ENCODE measurements around the gene NMNAT1. TPM values are rescaled to one million over a fixed set of nuclear protein-coding genes. Genes with fewer than 3 reads are reported as not detected.

Gene NMNAT1
- total and polyA plus RNA-seq, 2 of the 8 experiments (the other 6 are each of a cell fraction or from before 2014, with no cell fraction given), result 2.0 to 2.5 TPM

DNA sequence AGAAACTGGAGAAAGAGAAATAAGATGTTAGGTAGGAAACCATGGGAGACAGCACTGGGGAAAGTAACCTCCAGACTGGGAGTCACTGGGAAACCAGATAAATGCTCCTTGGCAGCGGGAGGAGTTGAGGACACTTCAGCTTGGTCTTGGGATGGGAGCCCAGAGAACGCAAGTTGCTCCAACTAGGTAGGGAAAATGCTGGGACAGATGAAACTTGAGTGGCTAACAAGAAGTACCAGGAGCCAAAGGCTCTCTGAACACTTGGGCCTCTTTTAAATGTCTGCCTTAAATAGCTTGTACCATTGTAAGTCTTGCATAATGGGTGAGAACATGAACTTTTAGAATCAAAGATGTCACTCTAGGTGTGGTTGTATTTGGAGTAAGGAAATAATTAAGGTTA is 3.0 kb downstream of the NMNAT1 start:
- Histone ChIP-seq H4K91ac (replicated peaks; ENCODE audit: insufficient read length, low read length) (no peak overlapping the region), H3K4me1 (replicated peaks in 1 of 4; ENCODE audit: control insufficient read depth in 3 of 4, insufficient read depth in 4 of 4, low read length in 3 of 4) (peaks cover 0 to 4% (median 0%) of the 10 kb centered on the region in 4 experiments; a peak in 1 of 7 replicates), H3K36me3 (ENCODE audit: control insufficient read depth in 2 of 4, insufficient read depth in 4 of 4, low read length in 3 of 4) (no peaks in the 10 kb centered on the region), H3K4ac (replicated peaks; ENCODE audit: insufficient read length, low read depth, low read length) (no peak overlapping the region), H3K56ac (replicated peaks; ENCODE audit: insufficient read length, low read depth, low read length) (no peak overlapping the region), H3K18ac (ENCODE audit: extremely low read depth, low read length) (no peak overlapping the region), H2BK12ac (ENCODE audit: low read depth, low read length) (no peak overlapping the region), H3K79me1 (ENCODE audit: low read depth, low read length) (no peaks in the 10 kb centered on the region), H2AK5ac (ENCODE audit: low read depth, low read length) (no peak overlapping the region), H3K14ac (ENCODE audit: insufficient read length) (no peak overlapping the region), H3K27ac (ENCODE audit: low read depth, low read length) (no peak overlapping the region), H3K23ac (ENCODE audit: insufficient read length) (no peak overlapping the region), H2BK120ac (replicated peaks; ENCODE audit: low read depth, low read length) (no peak overlapping the region), H3K27me3 (replicated peaks in 1 of 4; ENCODE audit: control insufficient read depth in 3 of 4, extremely low read depth in 1 of 4, insufficient read depth in 3 of 4, low read length in 3 of 4) (no peaks in the 10 kb centered on the region), H2BK5ac (ENCODE audit: low read depth, low read length) (no peak overlapping the region), H3K4me2 (ENCODE audit: insufficient read depth in 1 of 2, low read depth in 2 of 2, low read length in 2 of 2) (no peak overlapping the region), H3K4me3 (ENCODE audit: extremely low read depth in 1 of 4, insufficient read depth in 2 of 4, low read depth in 3 of 4, low read length in 4 of 4) (no peak overlapping the region), H4K8ac (ENCODE audit: extremely low read depth, insufficient read depth, low read length) (no peak overlapping the region), H2BK20ac (ENCODE audit: low read length) (no peak overlapping the region), H3K23me2 (ENCODE audit: low read depth, low read length) (peaks cover 5% of the 10 kb centered on the region; the same call in 1 of the 2 replicates), H2BK15ac (ENCODE audit: low read length) (no peak overlapping the region), H2AFZ (ENCODE audit: low read length) (no peak overlapping the region), H3K9me3 (ENCODE audit: insufficient read depth in 2 of 2, low read depth in 1 of 2, low read length in 1 of 2) (no peaks in the 10 kb centered on the region), H3K9ac (replicated peaks in 1 of 4; ENCODE audit: extremely low read depth in 1 of 4, low read depth in 3 of 4, low read length in 3 of 4) (no peak overlapping the region), H3K79me2 (ENCODE audit: control insufficient read depth in 1 of 2, insufficient read depth in 2 of 2, low read length in 2 of 2) (no peaks in the 10 kb centered on the region), H4K20me1 (replicated peaks in 1 of 2; ENCODE audit: control insufficient read depth in 1 of 2, insufficient read depth in 2 of 2, low read length in 2 of 2) (no peaks in the 10 kb centered on the region), H4K5ac (ENCODE audit: insufficient read length, low read depth, low read length) (no peak overlapping the region)
- no peak for DNase-seq (ENCODE audit: low read depth in 1 of 2, low spot score in 2 of 2)
- CTCF ChIA-PET (ENCODE audit: partially characterized antibody), result interaction anchor here (1.5 to 2.4 kb wide), 2 partner anchors 71 to 88 kb away, joined by 5 to 7 read pairs; partner anchors contain the start of gene UBE4B
- POLR2A ChIA-PET (ENCODE audit: partially characterized antibody), result no interaction called here
- FAIRE-seq, result no peak
- WGBS, 2 experiments (ENCODE audit: extremely low coverage in 1 of 2, insufficient coverage in 1 of 2, insufficient read length in 1 of 2, insufficient replicate concordance in 2 of 2, low coverage in 1 of 2, low lambda C conversion rate in 2 of 2, missing lambda C conversion rate in 1 of 2), result 88% methylated on average over 2 of the region's 2 CpGs; no CpG with 5 or more reads in 1 of the 2 experiments
- TF ChIP-seq CBX8 (IDR thresholded peaks at IDR 0.05; ENCODE audit: borderline replicate concordance, low read depth, low read length), result no peak
- no peak for TF ChIP-seq CREB1 (IDR thresholded peaks at IDR 0.05)
- no peak for TF ChIP-seq TAF7 (optimal IDR thresholded peaks at IDR 0.05; ENCODE audit: borderline replicate concordance, low read depth, low read length)
- TF ChIP-seq KDM4A (IDR thresholded peaks at IDR 0.05; ENCODE audit: low read depth, low read length, severe bottlenecking), result no peak
- no peak for TF ChIP-seq GABPA (IDR thresholded peaks at IDR 0.05; ENCODE audit: borderline replicate concordance, insufficient read depth, low read length)
- TF ChIP-seq MAFK (IDR thresholded peaks at IDR 0.05; ENCODE audit: low read depth, low read length), result no peak
- TF ChIP-seq TBP (IDR thresholded peaks at IDR 0.05; ENCODE audit: low read depth, low read length), result no peak
- no peak for TF ChIP-seq SIX5 (IDR thresholded peaks at IDR 0.05; ENCODE audit: low read depth, low read length)
- TF ChIP-seq SAP30 (IDR thresholded peaks at IDR 0.05; ENCODE audit: insufficient read depth, insufficient replicate concordance, low read length), result no peak
- TF ChIP-seq SRF (IDR thresholded peaks at IDR 0.05; ENCODE audit: low read depth, low read length), result no peak
- TF ChIP-seq, protein P1, sequence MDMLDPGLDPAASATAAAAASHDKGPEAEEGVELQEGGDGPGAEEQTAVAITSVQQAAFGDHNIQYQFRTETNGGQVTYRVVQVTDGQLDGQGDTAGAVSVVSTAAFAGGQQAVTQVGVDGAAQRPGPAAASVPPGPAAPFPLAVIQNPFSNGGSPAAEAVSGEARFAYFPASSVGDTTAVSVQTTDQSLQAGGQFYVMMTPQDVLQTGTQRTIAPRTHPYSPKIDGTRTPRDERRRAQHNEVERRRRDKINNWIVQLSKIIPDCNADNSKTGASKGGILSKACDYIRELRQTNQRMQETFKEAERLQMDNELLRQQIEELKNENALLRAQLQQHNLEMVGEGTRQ (IDR thresholded peaks at IDR 0.05; ENCODE audit: low read length), result no peak

Measured in H1 (cell line).